ENCODE data around the gene ABCB8. TPM values are rescaled to one million over a fixed set of nuclear protein-coding genes. Genes with fewer than 3 reads are reported as not detected.

Gene ABCB8
- total and polyA plus RNA-seq, 3 experiments from 2014 or later, result 18.4 to 52.3 (median 49.2) TPM

DNA sequence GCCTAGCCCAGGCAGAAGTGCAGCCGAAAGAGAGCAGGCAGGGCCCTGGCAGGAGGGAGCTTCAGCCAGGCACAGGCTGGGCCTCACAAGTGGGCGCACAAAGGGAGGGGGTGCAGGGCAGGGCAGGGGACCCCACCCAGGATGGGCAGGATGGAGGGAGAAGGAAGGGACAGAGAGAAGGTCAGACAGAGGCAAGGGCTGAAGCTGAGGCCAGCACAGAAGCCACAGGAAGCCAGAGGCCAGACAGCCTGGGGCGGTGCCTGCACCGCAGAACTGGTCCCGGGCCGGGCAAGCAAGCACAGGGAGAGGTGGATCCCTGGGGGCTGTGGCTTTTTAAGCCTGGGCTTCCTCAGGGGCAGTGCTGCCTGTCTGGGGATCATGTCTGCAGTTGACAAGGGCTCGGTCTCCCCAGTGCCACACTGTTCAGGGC lies 20.8 kb upstream of the ABCB8 start:
- Mint-ChIP-seq H3K4me1 (peaks cover 42 to 55% (median 49%) of the 10 kb centered on the region in 3 donors), H3K4me3 (peak overlapping the region; percentile 75 to 93 (median 83)), H3K36me3 (no peaks in the 10 kb centered on the region), H3K27me3 (peaks cover 0 to 4% of the 10 kb centered on the region in 2 donors), H3K27ac (peak overlapping the region in 7 of 8 donors; percentile 70 to 97 (median 95)), H3K9me3 (no peaks in the 10 kb centered on the region)
- no peaks in the 10 kb centered on the region for H3K36me3 ChIP-seq (ENCODE audit: insufficient read depth, low read length)
- no peak for DNase-seq
- H3K27ac ChIP-seq (ENCODE audit: low read depth, low read length), result peak overlapping the region; percentile 66
- CTCF ChIA-PET, result interaction anchor here (1.0 to 5.5 kb wide), 9 partner anchors 11 to 45 kb away, joined by 3 to 44 read pairs (median 11); partner anchors contain the start of genes ABCB8 and NOS3
- H3K4me3 ChIP-seq (ENCODE audit: low read length), result peak overlapping the region; percentile 44
- H3K9me3 ChIP-seq (ENCODE audit: low read length), result no peaks in the 10 kb centered on the region
- H3K27me3 ChIP-seq (ENCODE audit: insufficient read depth, low read length, poor library complexity, severe bottlenecking), result no peaks in the 10 kb centered on the region
- POLR2A ChIA-PET, result interaction anchor here (2.8 kb wide), 1 partner anchor 11 kb away, joined by 17 read pairs; no protein-coding TSS in a partner anchor
- peaks cover 56% of the 10 kb centered on the region for H3K4me1 ChIP-seq (ENCODE audit: insufficient read depth, low read length)

DNA sequence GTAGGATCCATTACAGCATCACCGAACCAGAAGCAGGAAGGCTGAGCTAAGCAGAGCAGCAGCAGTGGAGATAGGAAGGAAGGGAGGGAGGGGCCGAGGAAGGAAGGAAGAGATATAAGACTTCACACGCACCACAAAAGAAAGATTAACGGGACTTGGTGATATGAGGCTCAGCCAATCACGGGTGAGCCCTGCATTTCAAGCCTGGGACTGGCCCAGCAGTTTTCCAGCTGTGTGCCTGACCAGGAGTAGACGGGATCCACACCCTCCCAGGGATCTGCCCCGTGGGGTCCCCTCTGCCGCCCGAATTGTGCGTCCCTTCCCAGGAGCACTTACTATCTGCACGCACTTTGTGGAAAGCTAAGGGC lies 20.1 kb upstream of the ABCB8 start:
- Histone ChIP-seq H3K9me3 (ENCODE audit: low read length) (no peaks in the 10 kb centered on the region), H3K27me3 (ENCODE audit: insufficient read depth, low read length, poor library complexity, severe bottlenecking) (no peaks in the 10 kb centered on the region), H3K27ac (ENCODE audit: low read depth, low read length) (peak overlapping the region; percentile 66), H3K4me3 (ENCODE audit: low read length) (peak overlapping the region; percentile 44), H3K36me3 (ENCODE audit: insufficient read depth, low read length) (no peaks in the 10 kb centered on the region), H3K4me1 (ENCODE audit: insufficient read depth, low read length) (peaks cover 62% of the 10 kb centered on the region)
- DNase-seq, result peak in 3 of 5 donors; percentile 21 to 61 (median 48)
- Mint-ChIP-seq H3K9me3 (no peaks in the 10 kb centered on the region), H3K4me1 (peaks cover 47 to 61% (median 54%) of the 10 kb centered on the region in 3 donors), H3K27ac (peak overlapping the region; percentile 70 to 97 (median 93)), H3K4me3 (peak overlapping the region; percentile 75 to 93 (median 83)), H3K36me3 (no peaks in the 10 kb centered on the region), H3K27me3 (peaks cover 0 to 4% of the 10 kb centered on the region in 2 donors)
- ChIA-PET CTCF (interaction anchor here (1.0 to 5.5 kb wide), 14 partner anchors 9 to 110 kb away, joined by 3 to 44 read pairs (median 10); partner anchors contain the start of genes ABCB8, ATG9B and NOS3), POLR2A (interaction anchor here (1.1 to 2.8 kb wide), 3 partner anchors 10 to 47 kb away, joined by 3 to 17 read pairs (median 5); partner anchors contain the start of gene ABCB8)

DNA sequence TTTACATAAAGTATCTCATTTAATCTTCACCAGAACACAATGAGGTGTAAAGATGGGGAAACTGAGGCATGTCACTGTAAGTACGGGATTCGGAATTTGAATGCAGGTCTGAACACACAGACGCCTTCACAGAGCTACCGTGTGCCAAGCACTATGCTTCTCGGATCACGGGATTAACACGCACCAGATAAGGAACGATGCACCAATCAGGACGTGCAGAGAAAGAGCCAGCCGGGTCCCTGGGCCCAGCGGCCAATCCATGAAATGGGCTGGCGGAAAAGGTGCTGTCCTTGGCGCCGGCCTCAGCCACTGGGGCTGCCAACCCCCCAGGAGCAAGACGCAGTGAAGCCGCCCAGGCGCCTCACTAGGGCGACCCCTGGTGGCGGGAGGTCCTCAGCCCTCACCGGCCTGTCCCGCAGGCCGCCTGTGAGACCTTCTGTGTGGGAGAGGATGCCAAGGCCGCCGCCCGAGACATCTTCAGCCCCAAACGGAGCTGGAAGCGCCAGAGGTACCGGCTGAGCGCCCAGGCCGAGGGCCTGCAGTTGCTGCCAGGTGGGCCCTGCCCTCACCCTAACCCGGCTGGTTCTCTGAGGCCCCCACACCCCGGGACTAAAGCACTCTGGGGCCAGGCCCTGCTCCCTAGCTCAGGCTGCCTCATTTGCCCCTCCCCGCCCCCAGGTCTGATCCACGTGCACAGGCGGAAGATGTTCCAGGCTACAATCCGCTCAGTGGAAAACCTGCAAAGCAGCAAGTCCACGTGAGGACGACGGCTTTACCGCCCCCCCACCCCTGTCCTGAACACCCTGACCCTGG lies 19.5 kb upstream of the ABCB8 start:
- Histone ChIP-seq H3K27me3 (ENCODE audit: insufficient read depth, low read length, poor library complexity, severe bottlenecking) (no peaks in the 10 kb centered on the region), H3K4me1 (ENCODE audit: insufficient read depth, low read length) (peaks cover 65% of the 10 kb centered on the region), H3K36me3 (ENCODE audit: insufficient read depth, low read length) (no peaks in the 10 kb centered on the region), H3K4me3 (ENCODE audit: low read length) (peak overlapping the region; percentile 44), H3K27ac (ENCODE audit: low read depth, low read length) (peak overlapping the region; percentile 66), H3K9me3 (ENCODE audit: low read length) (no peaks in the 10 kb centered on the region)
- POLR2A ChIA-PET, result interaction anchor here (1.1 to 2.8 kb wide), 3 partner anchors 10 to 46 kb away, joined by 3 to 17 read pairs (median 5); partner anchors contain the start of gene ABCB8
- Mint-ChIP-seq H3K9me3 (no peaks in the 10 kb centered on the region), H3K27ac (peak overlapping the region; percentile 70 to 97 (median 93)), H3K27me3 (peaks cover 0 to 6% of the 10 kb centered on the region in 2 donors), H3K4me1 (peaks cover 48 to 65% (median 55%) of the 10 kb centered on the region in 3 donors), H3K36me3 (no peaks in the 10 kb centered on the region), H3K4me3 (peak overlapping the region; percentile 75 to 93 (median 83))
- peak; percentile 70 to 85 (median 79) for DNase-seq
- CTCF ChIA-PET, result interaction anchor here (1.0 to 5.5 kb wide), 15 partner anchors 9 to 111 kb away, joined by 3 to 44 read pairs (median 10); partner anchors contain the start of genes ABCB8, ATG9B and NOS3

DNA sequence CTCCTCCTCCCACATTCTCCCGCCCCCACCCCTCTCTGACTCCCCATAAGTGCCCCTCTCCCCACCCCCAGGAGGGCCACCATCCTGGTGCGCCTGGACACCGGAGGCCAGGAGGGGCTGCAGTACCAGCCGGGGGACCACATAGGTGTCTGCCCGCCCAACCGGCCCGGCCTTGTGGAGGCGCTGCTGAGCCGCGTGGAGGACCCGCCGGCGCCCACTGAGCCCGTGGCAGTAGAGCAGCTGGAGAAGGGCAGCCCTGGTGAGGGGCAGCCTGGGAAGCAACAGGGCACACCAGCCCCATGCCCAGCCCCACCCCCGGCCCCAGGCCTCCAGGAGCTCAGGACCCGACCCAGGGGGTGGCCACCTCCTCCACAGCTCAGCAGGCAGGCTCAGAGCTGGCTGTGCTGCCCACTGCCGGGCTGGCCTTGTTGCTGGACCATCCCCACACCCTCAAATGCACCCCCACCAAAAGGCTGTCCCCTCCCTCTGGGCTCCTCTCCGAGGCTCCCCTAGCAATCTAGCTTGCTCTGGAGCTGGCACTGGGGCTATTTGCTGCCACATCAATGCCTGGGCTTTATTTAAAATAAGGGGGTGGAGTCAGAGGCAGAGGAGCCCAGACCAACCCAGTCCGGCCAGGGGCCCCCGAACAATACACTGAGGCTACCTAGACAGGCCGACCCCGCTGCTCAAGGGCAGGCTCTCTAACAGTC lies 18.8 kb upstream of the ABCB8 start:
- ChIA-PET CTCF (interaction anchor here (1.3 to 5.5 kb wide), 12 partner anchors 9 to 111 kb away, joined by 3 to 44 read pairs (median 8); partner anchors contain the start of genes ATG9B and NOS3), POLR2A (interaction anchor here (1.0 to 2.8 kb wide), 5 partner anchors 9 to 46 kb away, joined by 3 to 17 read pairs (median 4); partner anchors contain the start of gene ABCB8)
- Mint-ChIP-seq H3K27ac (peak overlapping the region in 6 of 8 donors; percentile 23 to 100 (median 86)), H3K4me3 (peak overlapping the region in 1 of 7 donors; percentile 72), H3K4me1 (peaks cover 55 to 73% (median 63%) of the 10 kb centered on the region in 3 donors), H3K9me3 (no peaks in the 10 kb centered on the region), H3K27me3 (peaks cover 0 to 10% of the 10 kb centered on the region in 2 donors), H3K36me3 (peaks cover 0 to 2% (median 0%) of the 10 kb centered on the region in 3 donors)
- Histone ChIP-seq H3K36me3 (ENCODE audit: insufficient read depth, low read length) (no peaks in the 10 kb centered on the region), H3K27me3 (ENCODE audit: insufficient read depth, low read length, poor library complexity, severe bottlenecking) (no peaks in the 10 kb centered on the region), H3K9me3 (ENCODE audit: low read length) (no peaks in the 10 kb centered on the region), H3K27ac (ENCODE audit: low read depth, low read length) (peak overlapping the region; percentile 66), H3K4me1 (ENCODE audit: insufficient read depth, low read length) (peaks cover 72% of the 10 kb centered on the region), H3K4me3 (ENCODE audit: low read length) (peak overlapping the region; percentile 23)
- DNase-seq, result no peak

DNA sequence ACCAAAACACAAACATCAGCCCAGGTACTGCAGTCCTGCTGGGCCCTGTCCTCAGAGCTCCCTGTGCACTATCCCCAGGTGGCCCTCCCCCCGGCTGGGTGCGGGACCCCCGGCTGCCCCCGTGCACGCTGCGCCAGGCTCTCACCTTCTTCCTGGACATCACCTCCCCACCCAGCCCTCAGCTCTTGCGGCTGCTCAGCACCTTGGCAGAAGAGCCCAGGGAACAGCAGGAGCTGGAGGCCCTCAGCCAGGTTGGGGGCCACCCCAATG lies 18.3 kb upstream of the ABCB8 start:
- H3K9me3 Mint-ChIP-seq, result no peaks in the 10 kb centered on the region
- peaks cover 58 to 78% (median 68%) of the 10 kb centered on the region in 3 donors for H3K4me1 Mint-ChIP-seq
- Histone ChIP-seq H3K4me1 (ENCODE audit: insufficient read depth, low read length) (peaks cover 77% of the 10 kb centered on the region), H3K27ac (ENCODE audit: low read depth, low read length) (peak overlapping the region; percentile 66), H3K9me3 (ENCODE audit: low read length) (no peaks in the 10 kb centered on the region), H3K27me3 (ENCODE audit: insufficient read depth, low read length, poor library complexity, severe bottlenecking) (no peaks in the 10 kb centered on the region), H3K36me3 (ENCODE audit: insufficient read depth, low read length) (no peaks in the 10 kb centered on the region), H3K4me3 (ENCODE audit: low read length) (peak overlapping the region; percentile 23)
- CTCF ChIA-PET, result interaction anchor here (1.6 to 5.5 kb wide), 9 partner anchors 8 to 231 kb away, joined by 4 to 44 read pairs (median 10); partner anchors contain the start of gene NOS3
- H3K4me3 Mint-ChIP-seq, result peak overlapping the region in 1 of 7 donors; percentile 54
- peaks cover 0 to 2% (median 0%) of the 10 kb centered on the region in 3 donors for H3K36me3 Mint-ChIP-seq
- POLR2A ChIA-PET, result interaction anchor here (1.0 to 1.1 kb wide), 2 partner anchors 11 to 15 kb away, joined by 3 to 4 read pairs; no protein-coding TSS in a partner anchor
- peak overlapping the region in 7 of 8 donors; percentile 93 to 100 (median 96) for H3K27ac Mint-ChIP-seq
- DNase-seq, result no peak
- H3K27me3 Mint-ChIP-seq, result peaks cover 0 to 9% of the 10 kb centered on the region in 2 donors

DNA sequence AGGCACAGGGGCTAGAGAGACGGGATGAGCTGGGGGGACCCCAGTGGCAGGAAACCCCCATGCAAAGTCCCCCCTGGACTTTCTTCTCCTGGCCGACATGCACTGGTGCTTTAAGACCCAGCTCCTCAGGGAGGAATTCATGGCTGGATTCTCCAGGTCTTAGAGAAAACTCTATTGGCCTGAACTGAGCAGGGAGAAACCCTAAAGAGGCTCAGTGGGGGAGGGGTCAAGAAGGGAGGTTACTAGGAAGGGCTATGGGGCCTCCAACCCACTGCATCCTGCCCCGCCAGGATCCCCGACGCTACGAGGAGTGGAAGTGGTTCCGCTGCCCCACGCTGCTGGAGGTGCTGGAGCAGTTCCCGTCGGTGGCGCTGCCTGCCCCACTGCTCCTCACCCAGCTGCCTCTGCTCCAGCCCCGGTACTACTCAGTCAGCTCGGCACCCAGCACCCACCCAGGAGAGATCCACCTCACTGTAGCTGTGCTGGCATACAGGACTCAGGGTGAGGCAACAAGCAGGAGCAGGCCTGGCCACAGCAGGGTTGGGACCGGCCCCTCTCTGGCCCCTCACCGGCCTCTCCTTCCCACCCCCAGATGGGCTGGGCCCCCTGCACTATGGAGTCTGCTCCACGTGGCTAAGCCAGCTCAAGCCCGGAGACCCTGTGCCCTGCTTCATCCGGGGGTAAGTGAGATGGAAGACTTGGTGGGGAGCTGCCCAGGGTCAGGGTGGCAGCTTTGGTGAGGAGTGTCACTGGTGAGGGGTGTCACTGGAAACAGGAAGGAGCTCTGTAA lies 17.7 kb upstream of the ABCB8 start:
- Mint-ChIP-seq H3K4me3 (peak overlapping the region; percentile 34 to 78 (median 65)), H3K9me3 (no peaks in the 10 kb centered on the region), H3K27ac (peak overlapping the region; percentile 93 to 100 (median 96)), H3K27me3 (peaks cover 0 to 10% of the 10 kb centered on the region in 2 donors), H3K36me3 (peaks cover 0 to 2% (median 0%) of the 10 kb centered on the region in 3 donors), H3K4me1 (peaks cover 64 to 83% (median 69%) of the 10 kb centered on the region in 3 donors)
- DNase-seq, result peak in 4 of 5 donors; percentile 24 to 59 (median 40)
- H3K27ac ChIP-seq (ENCODE audit: low read depth, low read length), result peak overlapping the region; percentile 66
- ChIA-PET POLR2A (interaction anchor here (1.0 to 1.1 kb wide), 2 partner anchors 12 to 16 kb away, joined by 3 to 4 read pairs; no protein-coding TSS in a partner anchor), CTCF (interaction anchor here (0.9 to 5.5 kb wide), 11 partner anchors 8 to 232 kb away, joined by 3 to 44 read pairs (median 9); partner anchors contain the start of genes ABCB8 and NOS3)
- H3K36me3 ChIP-seq (ENCODE audit: insufficient read depth, low read length), result no peaks in the 10 kb centered on the region
- no peaks in the 10 kb centered on the region for H3K27me3 ChIP-seq (ENCODE audit: insufficient read depth, low read length, poor library complexity, severe bottlenecking)
- H3K4me1 ChIP-seq (ENCODE audit: insufficient read depth, low read length), result peaks cover 82% of the 10 kb centered on the region
- H3K4me3 ChIP-seq (ENCODE audit: low read length), result peak overlapping the region; percentile 23
- no peaks in the 10 kb centered on the region for H3K9me3 ChIP-seq (ENCODE audit: low read length)

Data from CD8-positive, alpha-beta memory T cell (primary cell).